KMS-11 (cell line): ENCODE results near the gene DHX36.

Experiments
- H2AFZ ChIP-seq: fragments of 200-600 bp; sonication (generic); 2 replicates; pipeline ENCODE4 v1.6.1; 2016; ENCODE audit warnings: antibody characterized with exemption, mixed run types, low read depth
- H3K27ac ChIP-seq: fragments of 200-600 bp; sonication (generic); 2 replicates; pipeline ENCODE4 v1.6.1; 2016; ENCODE audit warnings: mild to moderate bottlenecking, mixed run types
- H3K27me3 ChIP-seq: fragments of 200-600 bp; sonication (generic); 2 replicates; pipeline ENCODE4 v1.6.1; 2017; ENCODE audit warnings: mild to moderate bottlenecking, low read depth, mixed run types, moderate library complexity; ENCODE audit not compliant: insufficient read depth
- H3K36me3 ChIP-seq: fragments of 200-600 bp; sonication (generic); 2 replicates; pipeline ENCODE4 v1.6.1; 2017; ENCODE audit warnings: mild to moderate bottlenecking, mixed run types; ENCODE audit not compliant: insufficient read depth
- H3K4me1 ChIP-seq: fragments of 200-600 bp; sonication (generic); 2 replicates; pipeline ENCODE4 v1.6.1; 2016; ENCODE audit warnings: mild to moderate bottlenecking, low read depth, mixed run types; ENCODE audit not compliant: poor library complexity, severe bottlenecking
- H3K4me2 ChIP-seq: fragments of 200-600 bp; sonication (generic); 2 replicates; pipeline ENCODE4 v1.7.0; 2016; ENCODE audit warnings: mild to moderate bottlenecking, mixed run types
- H3K4me3 ChIP-seq: fragments of 200-600 bp; sonication (generic); IDR thresholded peaks from 2 replicates; pipeline ENCODE4 v1.6.1; 2017; ENCODE audit warnings: low read depth, low read length, mixed read lengths; ENCODE audit not compliant: insufficient read depth
- H3K79me2 ChIP-seq: fragments of 200-600 bp; sonication (generic); 2 replicates; pipeline ENCODE4 v1.6.1; 2016; ENCODE audit warnings: low read depth, mixed run types; ENCODE audit not compliant: insufficient read depth
- H3K9ac ChIP-seq: fragments of 200-600 bp; sonication (generic); 2 replicates; pipeline ENCODE4 v1.6.1; 2016; ENCODE audit warnings: mild to moderate bottlenecking, mixed run types
- H4K20me1 ChIP-seq: fragments of 200-600 bp; sonication (generic); 2 replicates; pipeline ENCODE4 v1.6.1; 2016; ENCODE audit warnings: mild to moderate bottlenecking, mixed run types; ENCODE audit not compliant: insufficient read depth
- CTCF ChIP-seq: fragments of 200-600 bp; sonication (generic); conservative IDR thresholded peaks from 2 replicates; pipeline ENCODE4 v1.6.1; 2017; ENCODE audit warnings: low read depth, mild to moderate bottlenecking, antibody characterized with exemption, low read length, moderate library complexity, mixed read lengths

The DHX36 gene

GRCh38 chr3:154236331-154236730 is 88.0 kb downstream of the DHX36 start:
- H3K27ac ChIP-seq: no peak overlapping the region
- no peak for TF ChIP-seq CTCF

DNA sequence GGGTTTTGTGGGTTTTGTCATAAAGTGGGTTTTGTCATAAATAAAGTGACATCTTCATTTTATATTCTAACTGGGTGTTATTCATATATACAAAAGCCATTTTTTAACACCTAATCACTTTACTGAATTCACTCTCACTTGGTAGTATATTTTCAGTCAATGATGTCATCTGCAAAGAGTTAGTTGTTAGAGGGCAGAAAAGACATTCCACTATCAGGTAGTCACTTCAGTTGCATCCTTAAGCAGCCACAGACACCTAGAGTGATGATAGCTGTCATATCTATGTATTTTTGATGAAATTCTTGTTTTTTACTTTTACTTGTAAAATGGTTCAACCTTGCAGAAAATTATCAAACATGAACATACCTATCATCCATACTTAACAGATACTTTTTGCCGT is 89.0 kb downstream of the DHX36 start:
- Histone ChIP-seq H3K27ac (no peak overlapping the region), H3K4me1 (no peaks in the 10 kb centered on the region), H2AFZ (no peak overlapping the region), H3K79me2 (no peaks in the 10 kb centered on the region), H4K20me1 (no peaks in the 10 kb centered on the region), H3K9ac (no peak overlapping the region), H3K27me3 (no peaks in the 10 kb centered on the region), H3K36me3 (no peaks in the 10 kb centered on the region), H3K4me2 (no peak overlapping the region), H3K4me3 (no peak overlapping the region)
- no peak for TF ChIP-seq CTCF

More at GRCh38 chr3:154236331-154236730, 88.0 kb downstream of the DHX36 start:
- no peaks in the 10 kb centered on the region for H3K4me1 ChIP-seq
- no peaks in the 10 kb centered on the region for H4K20me1 ChIP-seq
- no peak overlapping the region for H2AFZ ChIP-seq
- H3K79me2 ChIP-seq: no peaks in the 10 kb centered on the region
- no peaks in the 10 kb centered on the region for H3K36me3 ChIP-seq
- H3K4me2 ChIP-seq: no peak overlapping the region
- no peak overlapping the region for H3K4me3 ChIP-seq
- no peak overlapping the region for H3K9ac ChIP-seq
- H3K27me3 ChIP-seq: no peaks in the 10 kb centered on the region

GRCh38 chr3:154229217-154229590 is 95.1 kb downstream of the DHX36 start:
- Histone ChIP-seq H3K4me2 (no peak overlapping the region), H3K27me3 (no peaks in the 10 kb centered on the region), H3K79me2 (no peaks in the 10 kb centered on the region), H3K9ac (no peak overlapping the region), H3K4me1 (no peaks in the 10 kb centered on the region), H2AFZ (no peak overlapping the region), H3K27ac (no peak overlapping the region), H3K4me3 (no peak overlapping the region), H4K20me1 (no peaks in the 10 kb centered on the region), H3K36me3 (no peaks in the 10 kb centered on the region)
- no peak for TF ChIP-seq CTCF

- Histone ChIP-seq H3K36me3 (no peaks in the 10 kb centered on the region), H3K27me3 (no peaks in the 10 kb centered on the region), H3K9ac (no peak overlapping the region), H3K4me3 (no peak overlapping the region), H3K4me1 (no peaks in the 10 kb centered on the region), H3K27ac (no peak overlapping the region), H3K79me2 (no peaks in the 10 kb centered on the region), H3K4me2 (no peak overlapping the region), H4K20me1 (no peaks in the 10 kb centered on the region), H2AFZ (no peak overlapping the region)
- no peak for TF ChIP-seq CTCF
These were observed 95.6 kb downstream of the DHX36 start for GRCh38 chr3:154228561-154229216.
